GM19099 (cell line): ENCODE measurements around the gene MYO18B.

Experiments
- POLR2A ChIP-seq: IDR thresholded peaks from 3 replicates; pipeline ENCODE4 v1.6.1; 2011; ENCODE audit warnings: low read depth; ENCODE audit not compliant: insufficient read length; ENCODE audit errors: extremely low read depth

MYO18B gene

GRCh38 chr22:25777411-25777810 lies 35.4 kb downstream of the MYO18B start:
- no peak for TF ChIP-seq POLR2A

GRCh38 chr22:25777870-25778269 lies 35.9 kb downstream of the MYO18B start:
- TF ChIP-seq POLR2A, result no peak

GRCh38 chr22:25779426-25779825 lies 37.4 kb downstream of the MYO18B start:
- TF ChIP-seq POLR2A, result no peak

GRCh38 chr22:25779890-25780289 lies 37.9 kb downstream of the MYO18B start:
- TF ChIP-seq POLR2A, result no peak

- TF ChIP-seq POLR2A, result no peak
Measured at GRCh38 chr22:25780673-25781072, 38.7 kb downstream of the MYO18B start.

GRCh38 chr22:25781801-25782200 lies 39.8 kb downstream of the MYO18B start:
- no peak for TF ChIP-seq POLR2A

- no peak for TF ChIP-seq POLR2A
Measured at GRCh38 chr22:25782831-25783230, 40.8 kb downstream of the MYO18B start.

- no peak for TF ChIP-seq POLR2A
Measured at GRCh38 chr22:25783856-25784255, 41.9 kb downstream of the MYO18B start.

- no peak for TF ChIP-seq POLR2A
Measured at GRCh38 chr22:25786165-25786564, 44.2 kb downstream of the MYO18B start.

- TF ChIP-seq POLR2A, result no peak
Measured at GRCh38 chr22:25791556-25791955, 49.6 kb downstream of the MYO18B start.

- no peak for TF ChIP-seq POLR2A
Measured at GRCh38 chr22:25795478-25795877, 53.5 kb downstream of the MYO18B start.

- no peak for TF ChIP-seq POLR2A
Measured at GRCh38 chr22:25797498-25798290, 55.7 kb downstream of the MYO18B start.

GRCh38 chr22:25800766-25801165 lies 58.8 kb downstream of the MYO18B start:
- TF ChIP-seq POLR2A, result no peak

GRCh38 chr22:25802018-25802417 lies 60.0 kb downstream of the MYO18B start:
- no peak for TF ChIP-seq POLR2A

- TF ChIP-seq POLR2A, result no peak
Measured at GRCh38 chr22:25804676-25805075, 62.7 kb downstream of the MYO18B start.

- no peak for TF ChIP-seq POLR2A
Measured at GRCh38 chr22:25806579-25806978, 64.6 kb downstream of the MYO18B start.

- no peak for TF ChIP-seq POLR2A
Measured at GRCh38 chr22:25814685-25815084, 72.7 kb downstream of the MYO18B start.
